CD14-positive monocyte (primary cell): ENCODE results near the gene OPA1. TPM values are rescaled to one million over a fixed set of nuclear protein-coding genes. Genes with fewer than 3 reads are reported as not detected.

ENCODE experiments used
- DNase-seq, 3 donors: peaks; one replicate each; pipeline ENCODE4 v3.0.0-alpha.2; 2011 to 2022
- H2AFZ ChIP-seq: 2 replicates; pipeline ENCODE4 v1.6.0; 2012; ENCODE audit warnings: mild to moderate bottlenecking, low read depth, low read length, inconsistent platforms; ENCODE audit not compliant: insufficient read depth, poor library complexity, severe bottlenecking
- H3K27ac ChIP-seq, 2 donors: 1 replicate in 1 of 2; 2 replicates in 1 of 2; pipeline ENCODE4 v1.5.1; 2012 to 2013; ENCODE audit warnings: low read length in 2 of 2, control low read depth in 1 of 2, inconsistent platforms in 1 of 2, low read depth in 1 of 2, mild to moderate bottlenecking in 1 of 2
- H3K27me3 ChIP-seq, 2 donors: one replicate each; pipeline versions ENCODE4 v1.6.0 to v1.6.1; 2011 to 2013; ENCODE audit warnings: low read length in 2 of 2; ENCODE audit not compliant: control insufficient read depth in 2 of 2, insufficient read depth in 2 of 2
- H3K36me3 ChIP-seq, 2 donors: replicated peaks in 1 of 2; 1 replicate in 1 of 2; 2 replicates in 1 of 2; pipeline versions ENCODE4 v1.5.1 to v1.6.1; 2012 to 2013; ENCODE audit warnings: low read length in 2 of 2, control low read depth in 1 of 2, inconsistent platforms in 1 of 2, mild to moderate bottlenecking in 1 of 2; ENCODE audit not compliant: insufficient read depth in 2 of 2, control insufficient read depth in 1 of 2
- H3K4me1 ChIP-seq, 2 donors: 1 replicate in 1 of 2; 2 replicates in 1 of 2; pipeline versions ENCODE4 v1.5.1 to v1.6.1; 2012 to 2013; ENCODE audit warnings: low read length in 2 of 2, control low read depth in 1 of 2, inconsistent platforms in 1 of 2, mild to moderate bottlenecking in 1 of 2, moderate library complexity in 1 of 2; ENCODE audit not compliant: insufficient read depth in 2 of 2, control insufficient read depth in 1 of 2
- H3K4me2 ChIP-seq: replicated peaks from 2 replicates; pipeline ENCODE3; 2012; ENCODE audit warnings: low read length, moderate library complexity, mild to moderate bottlenecking; ENCODE audit not compliant: poor library complexity, severe bottlenecking; ENCODE audit errors: extremely low read depth
- H3K4me3 ChIP-seq, 3 experiments: fragments of 200-600 bp in 1 of 3; sonication (generic) in 1 of 3; replicated peaks in 1 of 3; 1 replicate in 2 of 3; 2 replicates in 1 of 3; pipeline ENCODE4 v1.5.1; 2011 to 2013; ENCODE audit warnings: low read length in 3 of 3, mild to moderate bottlenecking in 3 of 3, control low read depth in 2 of 3, low read depth in 2 of 3, inconsistent platforms in 1 of 3, moderate library complexity in 1 of 3
- H3K79me2 ChIP-seq: 2 replicates; pipeline ENCODE4 v1.6.0; 2012; ENCODE audit warnings: mild to moderate bottlenecking, control low read depth, inconsistent platforms, low read length, moderate library complexity; ENCODE audit not compliant: insufficient read depth
- H3K9ac ChIP-seq: 2 replicates; pipeline ENCODE4 v1.6.0; 2017; ENCODE audit warnings: low read length, mild to moderate bottlenecking; ENCODE audit not compliant: insufficient read depth, poor library complexity, severe bottlenecking
- H3K9me3 ChIP-seq, 2 donors: replicated peaks in 1 of 2; 1 replicate in 1 of 2; 2 replicates in 1 of 2; pipeline versions ENCODE4 v1.5.1 to v1.6.1; 2012 to 2013; ENCODE audit warnings: low read length in 2 of 2, control low read depth in 1 of 2; ENCODE audit not compliant: control insufficient read depth in 1 of 2, insufficient read depth in 1 of 2
- H4K20me1 ChIP-seq: 2 replicates; pipeline ENCODE4 v1.6.0; 2012; ENCODE audit warnings: mild to moderate bottlenecking, low read length, control low read depth, moderate library complexity; ENCODE audit not compliant: insufficient read depth
- H3K27ac Mint-ChIP-seq, 7 donors: one replicate each; pipeline ENCODE4 v1.8.0; 2020; ENCODE audit warnings: mild to moderate bottlenecking in 7 of 7, mixed read lengths in 7 of 7, moderate library complexity in 6 of 7, inconsistent platforms in 2 of 7
- H3K27me3 Mint-ChIP-seq, 3 donors: one replicate each; pipeline ENCODE4 v1.8.0; 2021 to 2022; ENCODE audit warnings: low read depth in 3 of 3, mild to moderate bottlenecking in 3 of 3, mixed read lengths in 3 of 3, moderate library complexity in 3 of 3, inconsistent platforms in 1 of 3
- H3K36me3 Mint-ChIP-seq, 2 donors: one replicate each; pipeline ENCODE4 v1.8.0; 2020; ENCODE audit warnings: mixed read lengths in 2 of 2, inconsistent platforms in 1 of 2, mild to moderate bottlenecking in 1 of 2
- H3K4me1 Mint-ChIP-seq: one replicate; pipeline ENCODE4 v1.8.0; 2020; ENCODE audit warnings: mild to moderate bottlenecking, mixed read lengths
- H3K4me3 Mint-ChIP-seq, 2 donors: one replicate each; pipeline ENCODE4 v1.8.0; 2020; ENCODE audit warnings: mild to moderate bottlenecking in 2 of 2, mixed read lengths in 2 of 2, moderate library complexity in 1 of 2
- H3K9me3 Mint-ChIP-seq, 7 donors: one replicate each; pipeline ENCODE4 v1.8.0; 2020 to 2022; ENCODE audit warnings: mixed read lengths in 7 of 7, mild to moderate bottlenecking in 6 of 7, moderate library complexity in 6 of 7, inconsistent platforms in 2 of 7
- CTCF ChIP-seq: fragments of 200-600 bp; IDR thresholded peaks from one replicate; pipeline ENCODE4 v1.8.0; 2022; ENCODE audit warnings: antibody characterized with exemption, mild to moderate bottlenecking
- WGBS: methylation state at CpG from one replicate; pipeline ENCODE4 v1.1.5; 2013; ENCODE audit warnings: missing lambda C conversion rate; ENCODE audit not compliant: insufficient coverage; 5-methylcytosine and 5-hydroxymethylcytosine counted together
- intact Hi-C, 2 donors: fragments of 100-400 bp; cut with micrococcal nuclease; formaldehyde crosslinking; loops; one replicate each; pipeline versions ENCODE4 v1.15.0 to v1.15.1; 2023
- polyA plus RNA-seq, 3 donors: library from polyadenylated mRNA; depleted of rRNA in 1 of 3; unstranded in 2 of 3; stranded (reverse) in 1 of 3; fragments of 300-500 nt in 2 of 3; fragments of >200 nt in 1 of 3; fragmentation: Illumina TruSeq in 2 of 3; gene quantifications; 1 replicate in 2 of 3; 2 replicates in 1 of 3; pipeline ENCODE4 v1.2.3, GENCODE V29; 2012 to 2021

OPA1 gene
- polyA plus RNA-seq, 3 donors, result 15.4 to 26.5 (median 18.1) TPM

- no CpG with 5 or more reads among the region's 1 CpG for WGBS
- H3K27me3 Mint-ChIP-seq, result peaks cover 0 to 5% (median 2%) of the 10 kb centered on the region in 3 donors
- intact Hi-C loops, result no loop called here
- Histone ChIP-seq H3K79me2 (peaks cover 12% of the 10 kb centered on the region), H3K27me3 (no peaks in the 10 kb centered on the region), H3K4me1 (peaks cover 17 to 34% of the 10 kb centered on the region in 2 donors), H2AFZ (no peak overlapping the region), H3K27ac (no peak overlapping the region), H3K9ac (no peak overlapping the region), H3K4me2 (no peak overlapping the region), H3K4me3 (no peak overlapping the region), H4K20me1 (no peaks in the 10 kb centered on the region), H3K9me3 (no peaks in the 10 kb centered on the region), H3K36me3 (no peaks in the 10 kb centered on the region)
- H3K27ac Mint-ChIP-seq, result no peak overlapping the region
- DNase-seq, result no peak
- peaks cover 29% of the 10 kb centered on the region for H3K4me1 Mint-ChIP-seq
- no peaks in the 10 kb centered on the region for H3K36me3 Mint-ChIP-seq
- no peak for TF ChIP-seq CTCF
- no peak overlapping the region for H3K4me3 Mint-ChIP-seq
- H3K9me3 Mint-ChIP-seq, result no peaks in the 10 kb centered on the region
Measured at GRCh38 chr3:193589129-193589528, 3.9 kb upstream of the OPA1 start.

GRCh38 chr3:193589616-193590015 lies 3.4 kb upstream of the OPA1 start:
- Histone ChIP-seq H3K79me2 (peaks cover 17% of the 10 kb centered on the region), H3K4me1 (peaks cover 22 to 39% of the 10 kb centered on the region in 2 donors), H3K27me3 (no peaks in the 10 kb centered on the region), H2AFZ (no peak overlapping the region), H3K9ac (no peak overlapping the region), H4K20me1 (no peaks in the 10 kb centered on the region), H3K4me3 (no peak overlapping the region), H3K36me3 (no peaks in the 10 kb centered on the region), H3K27ac (no peak overlapping the region), H3K4me2 (no peak overlapping the region), H3K9me3 (no peaks in the 10 kb centered on the region)
- DNase-seq, result no peak
- no peaks in the 10 kb centered on the region for H3K36me3 Mint-ChIP-seq
- H3K4me3 Mint-ChIP-seq, result no peak overlapping the region
- no peak overlapping the region for H3K27ac Mint-ChIP-seq
- H3K27me3 Mint-ChIP-seq, result peaks cover 0 to 5% (median 2%) of the 10 kb centered on the region in 3 donors
- WGBS, result no CpG with 5 or more reads among the region's 1 CpG
- H3K4me1 Mint-ChIP-seq, result peaks cover 34% of the 10 kb centered on the region
- intact Hi-C loops, result no loop called here
- H3K9me3 Mint-ChIP-seq, result no peaks in the 10 kb centered on the region
- no peak for TF ChIP-seq CTCF
